GM18909 (cell line): ENCODE data around the gene QDPR.
"Not testable (repeated sequence)": the region's sequence is repeated elsewhere in the genome, so short reads cannot be mapped to it uniquely, and the experiment has no call there.

ENCODE experiments used
- ATAC-seq: cut with Tn5 transposase; IDR thresholded peaks from one replicate; pipeline ENCODE4 v1.9.1; 2021; ENCODE audit warnings: mild to moderate bottlenecking; ENCODE audit not compliant: unreplicated experiment, poor library complexity

The QDPR gene

GRCh38 chr4:17442477-17442876, 69.4 kb downstream of the QDPR start:
- not testable (repeated sequence) for ATAC-seq

DNA sequence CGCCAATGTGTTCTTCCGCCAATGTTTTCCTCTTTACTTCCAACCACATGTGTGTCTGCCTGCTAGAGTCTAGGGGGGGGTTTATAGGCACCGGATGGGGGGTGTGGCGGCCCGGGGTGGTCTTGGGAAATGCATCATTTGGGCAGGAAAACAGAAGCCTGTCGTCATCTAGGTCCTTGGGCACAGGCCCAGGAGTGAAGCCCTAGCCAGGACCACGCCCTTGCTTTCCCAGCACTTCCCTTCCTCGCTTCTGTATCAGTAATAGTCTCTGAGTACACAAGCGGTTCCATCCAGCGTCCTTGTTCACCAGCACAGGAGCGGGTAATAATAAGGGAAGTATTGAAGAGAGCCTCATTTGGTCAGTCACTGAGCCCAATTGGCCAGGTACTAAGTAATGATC, 74.5 kb downstream of the QDPR start:
- no peak for ATAC-seq

DNA sequence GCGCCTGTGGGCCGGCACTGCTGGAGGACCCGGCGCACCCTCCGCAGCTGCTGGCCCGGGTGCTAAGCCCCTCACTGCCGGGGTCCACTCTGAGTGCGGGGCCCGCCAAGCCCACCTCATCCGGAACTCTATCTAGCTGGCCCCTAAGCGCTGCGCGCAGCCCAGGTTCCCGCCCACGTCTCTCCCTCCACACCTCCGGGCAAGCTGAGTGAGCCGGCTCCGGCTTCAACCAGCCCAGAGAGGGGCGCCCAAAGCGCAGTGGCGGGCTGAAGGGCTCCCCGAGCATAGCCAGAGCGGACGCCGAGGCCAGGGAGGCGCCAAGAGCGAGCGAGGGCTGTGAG, 75.2 kb downstream of the QDPR start:
- ATAC-seq: no peak
